ENCODE measurements around the gene GNB1L. TPM values are rescaled to one million over a fixed set of nuclear protein-coding genes. Genes with fewer than 3 reads are reported as not detected.

Gene GNB1L
- total RNA-seq, 1 experiment from 2014 or later, result 27.0 TPM

GRCh38 chr22:19761725-19762567 is 92.7 kb downstream of the GNB1L start:
- no TSS peak for BruUV-seq (replicated peaks)
- H3K9me3 ChIP-seq (ENCODE audit: low read length), result no peaks in the 10 kb centered on the region
- ATAC-seq, result peak; percentile 48
- H3K27ac ChIP-seq (ENCODE audit: low read length), result 0 out of 2 replicates have a peak overlapping the region, but pooled peaks have one; percentile 1
- no peaks in the 10 kb centered on the region for H3F3A ChIP-seq (ENCODE audit: low read length, unreplicated experiment)
- peak overlapping the region; percentile 78 for H3K4me3 ChIP-seq (ENCODE audit: low read length)
- no peak for TF ChIP-seq CTCF (conservative IDR thresholded peaks at IDR 0.05; ENCODE audit: low read depth, low read length)
- no peak for TF ChIP-seq EZH2phosphoT487 (IDR thresholded peaks at IDR 0.05; ENCODE audit: borderline replicate concordance, low read length)
- TF ChIP-seq EZH2 (IDR thresholded peaks at IDR 0.05; ENCODE audit: low read length, unreplicated experiment), result no peak
- peak overlapping the region; percentile 98 for H3K4me2 ChIP-seq (ENCODE audit: low read length)
- intact Hi-C loops (cut with micrococcal nuclease), result loop anchor here (10.0 kb wide), 1 partner anchor 93 kb away; the partner anchor contains the start of genes GNB1L and RTL10
- no peaks in the 10 kb centered on the region for H3K9me2 ChIP-seq (replicated peaks; ENCODE audit: low read length)
- ChIA-PET CTCF (no interaction called here), POLR2A (ENCODE audit: unreplicated experiment) (no interaction called here)
- H3K27me3 ChIP-seq (ENCODE audit: low read length), result no peaks in the 10 kb centered on the region
- peak overlapping the region; percentile 77 for H2AFZ ChIP-seq (ENCODE audit: low read length)
- no peaks in the 10 kb centered on the region for H4K20me1 ChIP-seq (ENCODE audit: low read length)
- H3K36me3 ChIP-seq (ENCODE audit: low read depth, low read length), result no peaks in the 10 kb centered on the region
- peaks cover 7% of the 10 kb centered on the region; the same call in 1 of the 2 replicates for H3K4me1 ChIP-seq (ENCODE audit: insufficient read depth, low read length)
- H3K9ac ChIP-seq (ENCODE audit: low read length), result peak overlapping the region; percentile 83
- peaks cover 32% of the 10 kb centered on the region for H3K79me2 ChIP-seq (ENCODE audit: low read length)
- DNase-seq, result peak; percentile 43

DNA sequence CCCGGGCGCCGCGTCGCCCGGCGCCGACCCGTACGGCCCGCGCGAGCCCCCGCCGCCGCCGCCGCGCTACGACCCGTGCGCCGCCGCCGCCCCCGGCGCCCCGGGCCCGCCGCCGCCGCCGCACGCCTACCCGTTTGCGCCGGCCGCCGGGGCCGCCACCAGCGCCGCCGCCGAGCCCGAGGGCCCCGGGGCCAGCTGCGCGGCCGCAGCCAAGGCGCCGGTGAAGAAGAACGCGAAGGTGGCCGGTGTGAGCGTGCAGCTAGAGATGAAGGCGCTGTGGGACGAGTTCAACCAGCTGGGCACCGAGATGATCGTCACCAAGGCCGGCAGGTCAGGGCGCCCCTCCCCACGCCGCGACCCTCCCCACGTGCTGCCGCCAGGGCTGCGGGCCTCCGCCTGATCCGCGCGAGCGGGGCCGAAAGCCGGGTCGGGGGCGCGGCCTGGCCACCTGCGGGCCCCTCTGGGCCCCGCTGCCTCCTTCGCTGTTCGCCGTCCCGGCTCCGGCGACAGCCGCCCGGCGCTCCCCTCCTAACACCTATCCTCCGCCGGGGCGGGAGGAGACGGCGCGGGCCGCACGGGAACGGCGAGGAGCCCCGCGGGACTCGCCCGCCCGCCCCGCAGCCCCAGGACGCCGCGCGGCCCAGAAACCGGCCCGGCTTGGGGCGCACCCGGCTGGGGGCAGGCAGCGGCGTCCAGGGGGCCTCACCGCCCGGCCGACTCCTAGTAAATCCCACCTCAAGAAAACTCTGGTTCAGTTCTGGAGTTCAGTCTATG is 93.5 kb downstream of the GNB1L start:
- intact Hi-C loops (cut with micrococcal nuclease), result loop anchor here (10.0 kb wide), 1 partner anchor 94 kb away; the partner anchor contains the start of genes GNB1L and RTL10
- no TSS peak for BruUV-seq (replicated peaks)
- H3K4me3 ChIP-seq (ENCODE audit: low read length), result peak overlapping the region; percentile 78
- no peaks in the 10 kb centered on the region for H3K9me3 ChIP-seq (ENCODE audit: low read length)
- H3K36me3 ChIP-seq (ENCODE audit: low read depth, low read length), result no peaks in the 10 kb centered on the region
- ChIA-PET CTCF (no interaction called here), POLR2A (ENCODE audit: unreplicated experiment) (no interaction called here)
- no peak for DNase-seq
- H2AFZ ChIP-seq (ENCODE audit: low read length), result peak overlapping the region; percentile 77
- peak overlapping the region; percentile 83 for H3K9ac ChIP-seq (ENCODE audit: low read length)
- peak; percentile 8 for ATAC-seq
- no peak for TF ChIP-seq CTCF (conservative IDR thresholded peaks at IDR 0.05; ENCODE audit: low read depth, low read length)
- no peak for TF ChIP-seq EZH2 (IDR thresholded peaks at IDR 0.05; ENCODE audit: low read length, unreplicated experiment)
- no peak for TF ChIP-seq EZH2phosphoT487 (IDR thresholded peaks at IDR 0.05; ENCODE audit: borderline replicate concordance, low read length)
- H3K79me2 ChIP-seq (ENCODE audit: low read length), result peaks cover 32% of the 10 kb centered on the region
- H3K27me3 ChIP-seq (ENCODE audit: low read length), result no peaks in the 10 kb centered on the region
- H3F3A ChIP-seq (ENCODE audit: low read length, unreplicated experiment), result no peaks in the 10 kb centered on the region
- H3K9me2 ChIP-seq (replicated peaks; ENCODE audit: low read length), result no peaks in the 10 kb centered on the region
- 0 out of 2 replicates have a peak overlapping the region, but pooled peaks have one; percentile 1 for H3K27ac ChIP-seq (ENCODE audit: low read length)
- peak overlapping the region; percentile 98 for H3K4me2 ChIP-seq (ENCODE audit: low read length)
- H3K4me1 ChIP-seq (ENCODE audit: insufficient read depth, low read length), result peaks cover 7% of the 10 kb centered on the region; the same call in 1 of the 2 replicates
- no peaks in the 10 kb centered on the region for H4K20me1 ChIP-seq (ENCODE audit: low read length)
